Measurements from ENCODE around the gene ADAMTS16.

ADAMTS16 gene

DNA sequence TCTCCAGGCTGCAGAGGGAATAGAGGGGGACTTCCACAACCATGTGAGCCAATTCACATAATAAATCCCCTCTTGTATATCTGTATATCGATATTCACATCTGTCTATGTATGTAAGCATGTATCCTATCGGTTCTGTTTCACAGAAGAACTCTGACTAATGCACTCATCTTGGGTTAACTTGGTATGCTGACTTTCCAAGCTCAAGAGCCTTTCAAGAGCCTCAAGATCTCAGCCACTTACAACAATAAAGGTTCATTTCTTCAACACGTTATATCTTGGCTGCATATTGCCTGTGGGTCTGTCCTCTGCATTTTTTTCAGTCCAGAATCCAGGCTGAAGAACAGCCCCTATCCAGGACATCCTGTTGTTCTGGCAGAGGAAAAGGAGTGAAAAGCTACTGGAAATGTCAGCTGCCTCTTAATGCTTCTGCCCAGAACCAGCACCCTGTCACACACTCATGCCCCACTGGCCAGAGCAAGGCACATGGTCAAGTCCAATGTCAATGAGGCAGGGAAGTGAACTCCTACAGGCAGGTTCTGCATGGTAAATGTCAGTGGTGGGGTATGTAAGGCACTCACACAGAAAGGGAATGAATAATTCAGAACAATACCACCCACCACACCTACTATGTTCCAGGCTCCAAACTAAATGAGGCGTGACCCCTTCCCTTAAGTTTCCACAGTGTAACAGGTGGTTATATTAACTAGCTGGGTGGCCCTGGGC, 190.8 kb downstream of the ADAMTS16 start:
- in situ Hi-C loops (cut with HindIII; ENCODE audit: low pct_ligation_motif_present, low sequenced_read_pairs), result no loop called here
- TF ChIP-seq, protein P1, sequence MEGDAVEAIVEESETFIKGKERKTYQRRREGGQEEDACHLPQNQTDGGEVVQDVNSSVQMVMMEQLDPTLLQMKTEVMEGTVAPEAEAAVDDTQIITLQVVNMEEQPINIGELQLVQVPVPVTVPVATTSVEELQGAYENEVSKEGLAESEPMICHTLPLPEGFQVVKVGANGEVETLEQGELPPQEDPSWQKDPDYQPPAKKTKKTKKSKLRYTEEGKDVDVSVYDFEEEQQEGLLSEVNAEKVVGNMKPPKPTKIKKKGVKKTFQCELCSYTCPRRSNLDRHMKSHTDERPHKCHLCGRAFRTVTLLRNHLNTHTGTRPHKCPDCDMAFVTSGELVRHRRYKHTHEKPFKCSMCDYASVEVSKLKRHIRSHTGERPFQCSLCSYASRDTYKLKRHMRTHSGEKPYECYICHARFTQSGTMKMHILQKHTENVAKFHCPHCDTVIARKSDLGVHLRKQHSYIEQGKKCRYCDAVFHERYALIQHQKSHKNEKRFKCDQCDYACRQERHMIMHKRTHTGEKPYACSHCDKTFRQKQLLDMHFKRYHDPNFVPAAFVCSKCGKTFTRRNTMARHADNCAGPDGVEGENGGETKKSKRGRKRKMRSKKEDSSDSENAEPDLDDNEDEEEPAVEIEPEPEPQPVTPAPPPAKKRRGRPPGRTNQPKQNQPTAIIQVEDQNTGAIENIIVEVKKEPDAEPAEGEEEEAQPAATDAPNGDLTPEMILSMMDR (IDR thresholded peaks at IDR 0.05; ENCODE audit: low read depth, low read length, missing control alignments), result no peak

DNA sequence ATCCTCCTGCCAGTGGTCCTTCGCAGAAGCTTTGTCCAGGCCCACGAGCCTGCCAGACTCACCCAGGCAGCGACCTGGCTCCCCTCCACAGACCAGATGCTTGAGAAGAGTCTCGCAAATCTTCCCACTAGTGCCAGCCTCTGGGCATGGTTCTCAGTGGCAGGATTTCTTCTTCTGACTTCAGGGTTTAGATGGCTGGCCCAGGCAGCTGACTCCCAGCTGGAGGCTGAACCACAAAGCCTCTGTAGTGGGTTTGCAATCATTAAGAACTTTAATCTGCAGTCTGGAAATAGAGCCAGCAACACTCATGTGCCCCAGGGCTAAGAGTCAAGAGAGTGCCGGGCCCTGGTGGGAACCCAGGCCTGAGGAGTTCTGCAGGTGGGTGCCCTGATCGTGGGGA, 191.7 kb downstream of the ADAMTS16 start:
- no peak for DNase-seq
- H3K27me3 ChIP-seq (replicated peaks), result no peaks in the 10 kb centered on the region
- no peak overlapping the region for H3K27ac ChIP-seq
- no peaks in the 10 kb centered on the region for H3K36me3 ChIP-seq (replicated peaks)
- in situ Hi-C loops (cut with HindIII; ENCODE audit: low pct_ligation_motif_present, low sequenced_read_pairs), result no loop called here
- H3K4me3 ChIP-seq (ENCODE audit: low read depth, low read length), result no peak overlapping the region
- TF ChIP-seq, protein P1 (IDR thresholded peaks at IDR 0.05; ENCODE audit: low read depth, low read length, missing control alignments), result no peak

More for the DNA sequence above, 190.8 kb downstream of the ADAMTS16 start:
- Histone ChIP-seq H3K36me3 (replicated peaks) (no peaks in the 10 kb centered on the region), H3K4me3 (ENCODE audit: low read depth, low read length) (no peak overlapping the region), H3K27me3 (replicated peaks) (no peaks in the 10 kb centered on the region), H3K27ac (no peak overlapping the region)
- no peak for DNase-seq

DNA sequence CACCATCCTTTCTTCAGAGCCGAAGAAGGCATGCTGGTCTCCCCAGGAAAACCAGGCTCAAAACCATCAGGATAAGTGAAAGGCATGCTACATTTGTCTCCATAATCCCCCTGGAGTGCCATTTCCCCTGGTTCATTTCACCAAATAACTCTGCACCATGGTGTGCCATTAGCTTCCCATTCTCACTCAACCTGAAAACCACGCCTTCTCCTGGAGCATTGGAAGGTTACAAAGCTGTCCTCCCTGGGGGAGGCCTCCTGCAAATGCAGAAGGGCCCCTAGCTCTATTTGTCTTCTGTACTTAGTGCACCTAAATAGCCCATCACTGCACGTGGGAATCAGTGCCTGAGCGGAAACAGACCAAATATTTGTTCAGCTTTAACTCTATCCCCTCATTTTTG, 192.2 kb downstream of the ADAMTS16 start:
- in situ Hi-C loops (cut with HindIII; ENCODE audit: low pct_ligation_motif_present, low sequenced_read_pairs), result no loop called here
- Histone ChIP-seq H3K36me3 (replicated peaks) (no peaks in the 10 kb centered on the region), H3K27ac (no peak overlapping the region), H3K27me3 (replicated peaks) (no peaks in the 10 kb centered on the region), H3K4me3 (ENCODE audit: low read depth, low read length) (no peak overlapping the region)
- TF ChIP-seq, protein P1 (IDR thresholded peaks at IDR 0.05; ENCODE audit: low read depth, low read length, missing control alignments), result no peak
- DNase-seq, result no peak

DNA sequence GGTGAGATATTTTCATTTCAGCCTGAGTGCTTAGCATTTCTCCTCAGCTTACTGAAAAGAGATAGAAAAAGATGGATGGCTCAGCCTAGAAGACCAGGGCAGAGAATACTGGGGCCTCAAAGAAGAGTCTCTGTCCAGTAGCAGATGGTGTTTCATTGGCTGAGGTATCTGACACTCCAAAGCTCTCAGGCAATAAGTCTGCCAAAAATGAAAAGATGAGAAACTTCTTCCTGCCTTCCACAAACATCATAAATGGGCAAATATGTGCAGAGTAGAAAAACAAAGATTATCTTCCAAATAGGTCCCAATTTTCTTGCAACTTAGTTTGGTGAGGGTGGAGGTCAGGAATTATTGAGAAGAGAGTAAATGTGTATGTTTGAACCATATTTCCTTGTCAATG, 195.0 kb downstream of the ADAMTS16 start:
- DNase-seq, result peak; percentile 53
- peak overlapping the region; percentile 62 for H3K27ac ChIP-seq
- H3K4me3 ChIP-seq (ENCODE audit: low read depth, low read length), result no peak overlapping the region
- TF ChIP-seq, protein P1 (IDR thresholded peaks at IDR 0.05; ENCODE audit: low read depth, low read length, missing control alignments), result no peak
- no peaks in the 10 kb centered on the region for H3K27me3 ChIP-seq (replicated peaks)
- in situ Hi-C loops (cut with HindIII; ENCODE audit: low pct_ligation_motif_present, low sequenced_read_pairs), result no loop called here
- no peaks in the 10 kb centered on the region for H3K36me3 ChIP-seq (replicated peaks)

DNA sequence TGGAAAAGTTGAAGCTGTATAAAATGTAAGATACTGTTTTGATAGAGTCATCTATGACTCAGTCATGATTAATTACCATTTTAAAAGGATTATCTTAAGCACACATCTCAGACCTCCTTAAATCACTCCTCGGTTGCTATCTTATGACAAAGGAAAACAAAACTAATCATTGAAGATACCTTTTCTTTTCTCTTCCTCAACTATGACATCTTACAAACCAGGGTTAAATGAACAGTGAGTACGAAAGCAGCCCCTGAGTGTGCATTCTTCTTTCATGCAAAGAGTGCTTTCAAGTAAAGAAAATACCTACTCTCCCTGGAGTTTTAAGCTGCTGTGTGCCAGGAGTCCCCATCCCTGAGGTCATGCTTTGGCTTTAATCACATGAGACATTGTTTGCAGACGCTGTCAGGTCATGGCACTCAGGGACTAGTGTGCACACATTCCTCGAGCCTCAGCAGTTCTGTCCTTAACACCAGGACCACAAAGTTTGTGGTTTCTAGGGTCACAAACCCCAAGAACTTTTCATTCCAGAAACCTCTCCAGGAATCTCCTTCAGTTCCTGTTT, 195.7 kb downstream of the ADAMTS16 start:
- Histone ChIP-seq H3K27ac (peak overlapping the region; percentile 62), H3K36me3 (replicated peaks) (no peaks in the 10 kb centered on the region), H3K4me3 (ENCODE audit: low read depth, low read length) (no peak overlapping the region), H3K27me3 (replicated peaks) (no peaks in the 10 kb centered on the region)
- TF ChIP-seq, protein P1 (IDR thresholded peaks at IDR 0.05; ENCODE audit: low read depth, low read length, missing control alignments), result no peak
- DNase-seq, result peak; percentile 89
- in situ Hi-C loops (cut with HindIII; ENCODE audit: low pct_ligation_motif_present, low sequenced_read_pairs), result no loop called here
